ENCODE measurements around the gene CEP162. TPM values are rescaled to one million over a fixed set of nuclear protein-coding genes. Genes with fewer than 3 reads are reported as not detected.
"Not testable (repeated sequence)": the region's sequence is repeated elsewhere in the genome, so short reads cannot be mapped to it uniquely, and the experiment has no call there.

The CEP162 gene
- total RNA-seq, 1 experiment from 2014 or later, result 7.9 TPM

DNA sequence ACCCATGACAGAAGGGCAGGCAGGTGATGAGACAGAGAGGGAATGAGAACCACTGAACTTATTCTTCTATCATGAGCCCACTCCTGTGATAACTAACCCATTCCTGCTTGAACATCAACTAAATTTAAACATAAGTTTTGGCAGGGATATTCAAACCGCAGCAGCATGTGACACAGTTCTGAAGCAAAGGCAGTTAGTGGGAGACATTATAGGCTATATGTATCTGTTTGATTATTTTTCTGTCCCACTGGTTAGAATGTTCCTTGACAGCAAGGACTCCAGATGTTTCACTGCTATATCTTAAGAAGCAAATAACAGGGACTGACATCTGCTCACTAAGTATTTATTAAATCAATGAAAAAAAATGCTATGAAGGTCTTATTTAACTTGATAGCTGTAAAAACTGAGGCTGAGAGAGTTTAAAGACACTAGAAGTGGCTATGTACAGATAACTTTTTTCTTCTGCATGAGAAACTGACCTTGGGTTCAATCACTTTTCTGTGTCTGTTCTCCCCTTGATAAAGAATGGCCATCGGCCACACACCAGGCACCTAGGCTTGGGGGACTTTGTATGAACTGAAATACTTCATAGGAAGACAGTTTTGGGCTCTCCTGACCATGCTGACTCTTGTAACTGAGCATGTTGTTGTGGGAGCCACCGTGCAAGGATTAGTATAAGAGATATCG, 90.9 kb downstream of the CEP162 start:
- CTCF ChIA-PET, result no interaction called here
- POLR2A ChIA-PET, result no interaction called here
- H3K4me1 Mint-ChIP-seq, result peaks cover 16% of the 10 kb centered on the region
- TF ChIP-seq, protein P1, sequence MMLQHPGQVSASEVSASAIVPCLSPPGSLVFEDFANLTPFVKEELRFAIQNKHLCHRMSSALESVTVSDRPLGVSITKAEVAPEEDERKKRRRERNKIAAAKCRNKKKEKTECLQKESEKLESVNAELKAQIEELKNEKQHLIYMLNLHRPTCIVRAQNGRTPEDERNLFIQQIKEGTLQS (CRISPR knock-in tag; conservative IDR thresholded peaks at IDR 0.05), result no peak
- TF ChIP-seq FOXK1 (CRISPR knock-in tag; IDR thresholded peaks at IDR 0.05) (no peak), ELF4 (CRISPR knock-in tag; IDR thresholded peaks at IDR 0.05; ENCODE audit: low read depth) (no peak), SOX15 (CRISPR knock-in tag; IDR thresholded peaks at IDR 0.05) (no peak), ZNF671 (CRISPR knock-in tag; IDR thresholded peaks at IDR 0.05) (no peak), CREB1 (CRISPR knock-in tag; IDR thresholded peaks at IDR 0.05) (no peak), ZNF317 (CRISPR knock-in tag; IDR thresholded peaks at IDR 0.05; ENCODE audit: borderline replicate concordance, low read depth) (no peak)
- TF ChIP-seq, protein P2, sequence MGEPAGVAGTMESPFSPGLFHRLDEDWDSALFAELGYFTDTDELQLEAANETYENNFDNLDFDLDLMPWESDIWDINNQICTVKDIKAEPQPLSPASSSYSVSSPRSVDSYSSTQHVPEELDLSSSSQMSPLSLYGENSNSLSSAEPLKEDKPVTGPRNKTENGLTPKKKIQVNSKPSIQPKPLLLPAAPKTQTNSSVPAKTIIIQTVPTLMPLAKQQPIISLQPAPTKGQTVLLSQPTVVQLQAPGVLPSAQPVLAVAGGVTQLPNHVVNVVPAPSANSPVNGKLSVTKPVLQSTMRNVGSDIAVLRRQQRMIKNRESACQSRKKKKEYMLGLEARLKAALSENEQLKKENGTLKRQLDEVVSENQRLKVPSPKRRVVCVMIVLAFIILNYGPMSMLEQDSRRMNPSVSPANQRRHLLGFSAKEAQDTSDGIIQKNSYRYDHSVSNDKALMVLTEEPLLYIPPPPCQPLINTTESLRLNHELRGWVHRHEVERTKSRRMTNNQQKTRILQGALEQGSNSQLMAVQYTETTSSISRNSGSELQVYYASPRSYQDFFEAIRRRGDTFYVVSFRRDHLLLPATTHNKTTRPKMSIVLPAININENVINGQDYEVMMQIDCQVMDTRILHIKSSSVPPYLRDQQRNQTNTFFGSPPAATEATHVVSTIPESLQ (CRISPR knock-in tag; IDR thresholded peaks at IDR 0.05), result no peak
- TF ChIP-seq, protein P3, sequence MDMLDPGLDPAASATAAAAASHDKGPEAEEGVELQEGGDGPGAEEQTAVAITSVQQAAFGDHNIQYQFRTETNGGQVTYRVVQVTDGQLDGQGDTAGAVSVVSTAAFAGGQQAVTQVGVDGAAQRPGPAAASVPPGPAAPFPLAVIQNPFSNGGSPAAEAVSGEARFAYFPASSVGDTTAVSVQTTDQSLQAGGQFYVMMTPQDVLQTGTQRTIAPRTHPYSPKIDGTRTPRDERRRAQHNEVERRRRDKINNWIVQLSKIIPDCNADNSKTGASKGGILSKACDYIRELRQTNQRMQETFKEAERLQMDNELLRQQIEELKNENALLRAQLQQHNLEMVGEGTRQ (CRISPR knock-in tag; IDR thresholded peaks at IDR 0.05), result no peak
- TF ChIP-seq, protein P4, sequence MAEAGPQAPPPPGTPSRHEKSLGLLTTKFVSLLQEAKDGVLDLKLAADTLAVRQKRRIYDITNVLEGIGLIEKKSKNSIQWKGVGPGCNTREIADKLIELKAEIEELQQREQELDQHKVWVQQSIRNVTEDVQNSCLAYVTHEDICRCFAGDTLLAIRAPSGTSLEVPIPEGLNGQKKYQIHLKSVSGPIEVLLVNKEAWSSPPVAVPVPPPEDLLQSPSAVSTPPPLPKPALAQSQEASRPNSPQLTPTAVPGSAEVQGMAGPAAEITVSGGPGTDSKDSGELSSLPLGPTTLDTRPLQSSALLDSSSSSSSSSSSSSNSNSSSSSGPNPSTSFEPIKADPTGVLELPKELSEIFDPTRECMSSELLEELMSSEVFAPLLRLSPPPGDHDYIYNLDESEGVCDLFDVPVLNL (CRISPR knock-in tag; IDR thresholded peaks at IDR 0.05; ENCODE audit: borderline replicate concordance, low read depth), result no peak
- peaks cover 36% of the 10 kb centered on the region for H3K36me3 Mint-ChIP-seq
- no peak overlapping the region for H3K4me3 Mint-ChIP-seq
- no peak for ATAC-seq
- peaks cover 29% of the 10 kb centered on the region for H3K9me3 Mint-ChIP-seq
- H3K27me3 Mint-ChIP-seq (ENCODE audit: low read depth), result no peaks in the 10 kb centered on the region
- no peak for DNase-seq (ENCODE audit: low spot score)
- H3K27ac Mint-ChIP-seq, result no peak overlapping the region

DNA sequence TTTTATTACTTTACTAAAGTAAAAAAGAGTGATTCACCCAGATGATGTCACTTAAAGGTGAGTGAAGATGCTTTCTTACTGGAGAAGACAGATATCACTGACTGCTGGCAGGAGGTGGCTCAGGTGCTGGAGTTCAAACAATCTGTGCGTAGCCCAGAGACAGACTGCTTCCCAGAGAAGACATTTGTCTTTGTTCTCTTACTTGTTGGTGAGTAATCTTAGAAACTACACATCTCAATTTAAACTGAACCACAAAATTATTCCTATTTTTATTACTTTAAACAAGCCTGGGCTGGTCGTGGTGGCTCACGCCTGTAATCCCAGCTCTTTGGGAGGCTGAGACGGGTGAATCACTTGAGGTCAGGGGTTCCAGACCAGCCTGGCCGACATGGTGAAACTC, 92.2 kb downstream of the CEP162 start:
- H3K27ac Mint-ChIP-seq, result no peak overlapping the region
- H3K27me3 Mint-ChIP-seq (ENCODE audit: low read depth), result no peaks in the 10 kb centered on the region
- no peak for ATAC-seq
- CTCF ChIA-PET, result no interaction called here
- no peak overlapping the region for H3K4me3 Mint-ChIP-seq
- peaks cover 13% of the 10 kb centered on the region for H3K4me1 Mint-ChIP-seq
- peaks cover 37% of the 10 kb centered on the region for H3K36me3 Mint-ChIP-seq
- TF ChIP-seq HMGA2 (CRISPR knock-in tag; IDR thresholded peaks at IDR 0.05), result no peak
- no peak for TF ChIP-seq SMAD3 (CRISPR knock-in tag; IDR thresholded peaks at IDR 0.05; ENCODE audit: borderline replicate concordance)
- TF ChIP-seq KAT7 (CRISPR knock-in tag; IDR thresholded peaks at IDR 0.05; ENCODE audit: borderline replicate concordance), result no peak
- no peak for TF ChIP-seq SOX15 (CRISPR knock-in tag; IDR thresholded peaks at IDR 0.05)
- TF ChIP-seq, protein P5, sequence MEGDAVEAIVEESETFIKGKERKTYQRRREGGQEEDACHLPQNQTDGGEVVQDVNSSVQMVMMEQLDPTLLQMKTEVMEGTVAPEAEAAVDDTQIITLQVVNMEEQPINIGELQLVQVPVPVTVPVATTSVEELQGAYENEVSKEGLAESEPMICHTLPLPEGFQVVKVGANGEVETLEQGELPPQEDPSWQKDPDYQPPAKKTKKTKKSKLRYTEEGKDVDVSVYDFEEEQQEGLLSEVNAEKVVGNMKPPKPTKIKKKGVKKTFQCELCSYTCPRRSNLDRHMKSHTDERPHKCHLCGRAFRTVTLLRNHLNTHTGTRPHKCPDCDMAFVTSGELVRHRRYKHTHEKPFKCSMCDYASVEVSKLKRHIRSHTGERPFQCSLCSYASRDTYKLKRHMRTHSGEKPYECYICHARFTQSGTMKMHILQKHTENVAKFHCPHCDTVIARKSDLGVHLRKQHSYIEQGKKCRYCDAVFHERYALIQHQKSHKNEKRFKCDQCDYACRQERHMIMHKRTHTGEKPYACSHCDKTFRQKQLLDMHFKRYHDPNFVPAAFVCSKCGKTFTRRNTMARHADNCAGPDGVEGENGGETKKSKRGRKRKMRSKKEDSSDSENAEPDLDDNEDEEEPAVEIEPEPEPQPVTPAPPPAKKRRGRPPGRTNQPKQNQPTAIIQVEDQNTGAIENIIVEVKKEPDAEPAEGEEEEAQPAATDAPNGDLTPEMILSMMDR (IDR thresholded peaks at IDR 0.05), result no peak
- TF ChIP-seq ZNF138 (CRISPR knock-in tag; conservative IDR thresholded peaks at IDR 0.05), result no peak
- TF ChIP-seq EMX1 (CRISPR knock-in tag; IDR thresholded peaks at IDR 0.05), result no peak
- TF ChIP-seq ZNF423 (CRISPR knock-in tag; IDR thresholded peaks at IDR 0.05), result no peak
- no peak for TF ChIP-seq ZNF219 (CRISPR knock-in tag; IDR thresholded peaks at IDR 0.05; ENCODE audit: borderline replicate concordance)
- no peak for TF ChIP-seq TEAD1 (CRISPR knock-in tag; IDR thresholded peaks at IDR 0.05)
- TF ChIP-seq, protein P6, sequence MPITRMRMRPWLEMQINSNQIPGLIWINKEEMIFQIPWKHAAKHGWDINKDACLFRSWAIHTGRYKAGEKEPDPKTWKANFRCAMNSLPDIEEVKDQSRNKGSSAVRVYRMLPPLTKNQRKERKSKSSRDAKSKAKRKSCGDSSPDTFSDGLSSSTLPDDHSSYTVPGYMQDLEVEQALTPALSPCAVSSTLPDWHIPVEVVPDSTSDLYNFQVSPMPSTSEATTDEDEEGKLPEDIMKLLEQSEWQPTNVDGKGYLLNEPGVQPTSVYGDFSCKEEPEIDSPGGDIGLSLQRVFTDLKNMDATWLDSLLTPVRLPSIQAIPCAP (CRISPR knock-in tag; IDR thresholded peaks at IDR 0.05), result no peak
- TF ChIP-seq, protein P7, sequence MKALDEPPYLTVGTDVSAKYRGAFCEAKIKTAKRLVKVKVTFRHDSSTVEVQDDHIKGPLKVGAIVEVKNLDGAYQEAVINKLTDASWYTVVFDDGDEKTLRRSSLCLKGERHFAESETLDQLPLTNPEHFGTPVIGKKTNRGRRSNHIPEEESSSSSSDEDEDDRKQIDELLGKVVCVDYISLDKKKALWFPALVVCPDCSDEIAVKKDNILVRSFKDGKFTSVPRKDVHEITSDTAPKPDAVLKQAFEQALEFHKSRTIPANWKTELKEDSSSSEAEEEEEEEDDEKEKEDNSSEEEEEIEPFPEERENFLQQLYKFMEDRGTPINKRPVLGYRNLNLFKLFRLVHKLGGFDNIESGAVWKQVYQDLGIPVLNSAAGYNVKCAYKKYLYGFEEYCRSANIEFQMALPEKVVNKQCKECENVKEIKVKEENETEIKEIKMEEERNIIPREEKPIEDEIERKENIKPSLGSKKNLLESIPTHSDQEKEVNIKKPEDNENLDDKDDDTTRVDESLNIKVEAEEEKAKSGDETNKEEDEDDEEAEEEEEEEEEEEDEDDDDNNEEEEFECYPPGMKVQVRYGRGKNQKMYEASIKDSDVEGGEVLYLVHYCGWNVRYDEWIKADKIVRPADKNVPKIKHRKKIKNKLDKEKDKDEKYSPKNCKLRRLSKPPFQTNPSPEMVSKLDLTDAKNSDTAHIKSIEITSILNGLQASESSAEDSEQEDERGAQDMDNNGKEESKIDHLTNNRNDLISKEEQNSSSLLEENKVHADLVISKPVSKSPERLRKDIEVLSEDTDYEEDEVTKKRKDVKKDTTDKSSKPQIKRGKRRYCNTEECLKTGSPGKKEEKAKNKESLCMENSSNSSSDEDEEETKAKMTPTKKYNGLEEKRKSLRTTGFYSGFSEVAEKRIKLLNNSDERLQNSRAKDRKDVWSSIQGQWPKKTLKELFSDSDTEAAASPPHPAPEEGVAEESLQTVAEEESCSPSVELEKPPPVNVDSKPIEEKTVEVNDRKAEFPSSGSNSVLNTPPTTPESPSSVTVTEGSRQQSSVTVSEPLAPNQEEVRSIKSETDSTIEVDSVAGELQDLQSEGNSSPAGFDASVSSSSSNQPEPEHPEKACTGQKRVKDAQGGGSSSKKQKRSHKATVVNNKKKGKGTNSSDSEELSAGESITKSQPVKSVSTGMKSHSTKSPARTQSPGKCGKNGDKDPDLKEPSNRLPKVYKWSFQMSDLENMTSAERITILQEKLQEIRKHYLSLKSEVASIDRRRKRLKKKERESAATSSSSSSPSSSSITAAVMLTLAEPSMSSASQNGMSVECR (CRISPR knock-in tag; IDR thresholded peaks at IDR 0.05; ENCODE audit: borderline replicate concordance), result no peak
- H3K9me3 Mint-ChIP-seq, result peaks cover 40% of the 10 kb centered on the region
- POLR2A ChIA-PET, result no interaction called here
- DNase-seq (ENCODE audit: low spot score), result no peak

DNA sequence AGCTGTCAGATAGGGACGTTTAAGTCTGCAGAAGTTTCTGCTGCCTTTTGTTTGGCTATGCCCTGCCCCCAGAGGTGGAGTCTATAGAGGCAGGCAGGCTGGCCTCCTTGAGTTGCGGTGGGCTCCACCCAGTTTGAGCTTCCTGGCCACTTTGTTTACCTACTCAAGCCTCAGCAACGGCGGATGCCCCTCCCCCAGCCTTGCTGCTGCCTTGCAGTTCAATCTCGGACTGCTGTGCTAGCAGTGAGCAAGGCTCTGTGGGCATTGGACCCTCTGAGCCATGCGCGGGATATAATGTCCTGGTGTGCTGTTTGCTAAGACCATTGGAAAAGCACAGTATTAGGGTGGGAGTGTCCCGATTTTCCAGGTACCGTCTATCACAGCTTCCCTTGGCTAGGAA, 94.1 kb downstream of the CEP162 start:
- ATAC-seq; H3K27ac Mint-ChIP-seq; H3K4me3 Mint-ChIP-seq; H3K4me1 Mint-ChIP-seq; H3K27me3 Mint-ChIP-seq (ENCODE audit: low read depth); CTCF ChIA-PET; DNase-seq (ENCODE audit: low spot score); POLR2A ChIA-PET: not testable (repeated sequence)
- H3K36me3 Mint-ChIP-seq, result peaks cover 37% of the 10 kb centered on the region
- H3K9me3 Mint-ChIP-seq, result peaks cover 50% of the 10 kb centered on the region

Data from WTC11 (cell line).